ENCODE measurements around the gene CYS1.

DNA sequence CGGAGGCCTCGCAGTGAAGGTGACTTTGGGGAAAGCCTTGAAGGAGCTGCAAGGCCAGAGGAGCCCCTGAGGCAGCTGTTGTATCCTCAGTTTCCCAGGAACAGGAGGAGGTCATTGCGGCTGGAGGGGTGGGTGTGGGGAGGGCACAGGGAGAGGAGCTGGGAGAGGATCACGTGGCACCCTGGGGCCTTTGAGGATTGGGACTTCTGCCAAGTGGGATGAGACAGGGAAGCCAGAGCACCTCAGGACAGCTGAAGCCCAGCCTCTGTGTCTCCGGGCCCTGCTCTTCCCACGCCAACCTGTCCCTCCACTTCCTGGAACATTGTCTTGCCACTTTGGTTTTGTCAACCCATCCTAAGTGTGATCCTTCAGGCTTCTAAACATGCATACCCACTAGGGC is 23.0 kb upstream of the CYS1 start:
- no peak for TF ChIP-seq POLR2A (IDR thresholded peaks at IDR 0.05)
- TF ChIP-seq, protein P1, sequence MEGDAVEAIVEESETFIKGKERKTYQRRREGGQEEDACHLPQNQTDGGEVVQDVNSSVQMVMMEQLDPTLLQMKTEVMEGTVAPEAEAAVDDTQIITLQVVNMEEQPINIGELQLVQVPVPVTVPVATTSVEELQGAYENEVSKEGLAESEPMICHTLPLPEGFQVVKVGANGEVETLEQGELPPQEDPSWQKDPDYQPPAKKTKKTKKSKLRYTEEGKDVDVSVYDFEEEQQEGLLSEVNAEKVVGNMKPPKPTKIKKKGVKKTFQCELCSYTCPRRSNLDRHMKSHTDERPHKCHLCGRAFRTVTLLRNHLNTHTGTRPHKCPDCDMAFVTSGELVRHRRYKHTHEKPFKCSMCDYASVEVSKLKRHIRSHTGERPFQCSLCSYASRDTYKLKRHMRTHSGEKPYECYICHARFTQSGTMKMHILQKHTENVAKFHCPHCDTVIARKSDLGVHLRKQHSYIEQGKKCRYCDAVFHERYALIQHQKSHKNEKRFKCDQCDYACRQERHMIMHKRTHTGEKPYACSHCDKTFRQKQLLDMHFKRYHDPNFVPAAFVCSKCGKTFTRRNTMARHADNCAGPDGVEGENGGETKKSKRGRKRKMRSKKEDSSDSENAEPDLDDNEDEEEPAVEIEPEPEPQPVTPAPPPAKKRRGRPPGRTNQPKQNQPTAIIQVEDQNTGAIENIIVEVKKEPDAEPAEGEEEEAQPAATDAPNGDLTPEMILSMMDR (IDR thresholded peaks at IDR 0.05): no peak
